Nephron progenitor cell (in vitro differentiated cells): ENCODE results near the gene TM4SF20.

ENCODE experiments used
- DNase-seq: peaks from one replicate; pipeline ENCODE4 v3.0.0; 2021
- H3K27ac Mint-ChIP-seq: 2 replicates; pipeline ENCODE4 v1.8.0; 2021; ENCODE audit warnings: mild to moderate bottlenecking, moderate library complexity, mixed read lengths
- H3K27me3 Mint-ChIP-seq: 2 replicates; pipeline ENCODE4 v1.8.0; 2021; ENCODE audit warnings: mild to moderate bottlenecking, low read depth, mixed read lengths; ENCODE audit not compliant: poor library complexity
- H3K36me3 Mint-ChIP-seq: 2 replicates; pipeline ENCODE4 v1.8.0; 2021; ENCODE audit warnings: low read depth, mixed read lengths
- H3K4me1 Mint-ChIP-seq: 2 replicates; pipeline ENCODE4 v1.8.0; 2021; ENCODE audit warnings: mixed read lengths
- H3K4me3 Mint-ChIP-seq: 2 replicates; pipeline ENCODE4 v1.8.0; 2021; ENCODE audit warnings: mild to moderate bottlenecking, moderate library complexity, mixed read lengths
- H3K9me3 Mint-ChIP-seq: 2 replicates; pipeline ENCODE4 v1.8.0; 2021; ENCODE audit warnings: mild to moderate bottlenecking, moderate library complexity, mixed read lengths
- CTCF ChIP-seq: fragments of 200-600 bp; sonication (generic); IDR thresholded peaks from 2 replicates; pipeline ENCODE4 v1.5.0; 2021; ENCODE audit warnings: antibody characterized with exemption

Gene TM4SF20

GRCh38 chr2:227379095-227379494, at the start of gene TM4SF20:
Gene TM4SF20 (minus strand): TSS chr2:227379306. CDS start chr2:227379268, 38 bp downstream.
- no peak for TF ChIP-seq CTCF
- no peak within 1 kb of the TSS for H3K4me3 Mint-ChIP-seq
- H3K9me3 Mint-ChIP-seq = no peaks in the 10 kb centered on the region
- no peak within 1 kb of the TSS for H3K27ac Mint-ChIP-seq
- H3K27me3 Mint-ChIP-seq = peaks cover 15% of the 10 kb centered on the region
- no peak for DNase-seq
- H3K4me1 Mint-ChIP-seq = peaks cover 3% of the 10 kb centered on the region
- no peaks in the 10 kb centered on the region for H3K36me3 Mint-ChIP-seq

GRCh38 chr2:227428731-227429285, 49.7 kb upstream of the TM4SF20 start:
- TF ChIP-seq CTCF = no peak
- H3K4me3 Mint-ChIP-seq = no peak overlapping the region
- peaks cover 10% of the 10 kb centered on the region for H3K27me3 Mint-ChIP-seq
- H3K36me3 Mint-ChIP-seq = peaks cover 10% of the 10 kb centered on the region
- DNase-seq = no peak
- no peak overlapping the region for H3K27ac Mint-ChIP-seq
- H3K4me1 Mint-ChIP-seq = peaks cover 2% of the 10 kb centered on the region
- H3K9me3 Mint-ChIP-seq = peaks cover 17% of the 10 kb centered on the region

GRCh38 chr2:227423656-227424499, 44.8 kb upstream of the TM4SF20 start:
- TF ChIP-seq CTCF = no peak
- H3K4me3 Mint-ChIP-seq = no peak overlapping the region
- peak overlapping the region; percentile 4 for H3K27ac Mint-ChIP-seq
- H3K9me3 Mint-ChIP-seq = no peaks in the 10 kb centered on the region
- H3K36me3 Mint-ChIP-seq = no peaks in the 10 kb centered on the region
- H3K27me3 Mint-ChIP-seq = peaks cover 7% of the 10 kb centered on the region
- no peak for DNase-seq
- peaks cover 5% of the 10 kb centered on the region for H3K4me1 Mint-ChIP-seq

- DNase-seq = no peak
- no peaks in the 10 kb centered on the region for H3K36me3 Mint-ChIP-seq
- no peak overlapping the region for H3K4me3 Mint-ChIP-seq
- no peaks in the 10 kb centered on the region for H3K27me3 Mint-ChIP-seq
- peaks cover 5% of the 10 kb centered on the region for H3K4me1 Mint-ChIP-seq
- no peak for TF ChIP-seq CTCF
- H3K27ac Mint-ChIP-seq = no peak overlapping the region
- H3K9me3 Mint-ChIP-seq = no peaks in the 10 kb centered on the region
These were observed 41.3 kb upstream of the TM4SF20 start for GRCh38 chr2:227420087-227421052.

- no peak overlapping the region for H3K4me3 Mint-ChIP-seq
- TF ChIP-seq CTCF = no peak
- no peaks in the 10 kb centered on the region for H3K36me3 Mint-ChIP-seq
- H3K9me3 Mint-ChIP-seq = no peaks in the 10 kb centered on the region
- H3K27me3 Mint-ChIP-seq = no peaks in the 10 kb centered on the region
- no peaks in the 10 kb centered on the region for H3K4me1 Mint-ChIP-seq
- no peak for DNase-seq
- no peak overlapping the region for H3K27ac Mint-ChIP-seq
These were observed 37.6 kb upstream of the TM4SF20 start for GRCh38 chr2:227416701-227417100.
